Measurements from ENCODE around the gene GADL1. TPM values are rescaled to one million over a fixed set of nuclear protein-coding genes. Genes with fewer than 3 reads are reported as not detected.

The GADL1 gene
- polyA plus RNA-seq, 3 donors = not detected

- Mint-ChIP-seq H3K36me3 (peaks cover 36 to 38% of the 10 kb centered on the region in 2 donors), H3K27me3 (ENCODE audit: low read depth in 3 of 3) (no peaks in the 10 kb centered on the region), H3K27ac (no peak overlapping the region), H3K9me3 (peaks cover 0 to 7% (median 3%) of the 10 kb centered on the region in 7 donors), H3K4me1 (no peaks in the 10 kb centered on the region), H3K4me3 (no peak overlapping the region)
- Histone ChIP-seq H3K27me3 (ENCODE audit: control insufficient read depth in 2 of 2, insufficient read depth in 2 of 2, low read length in 2 of 2) (no peaks in the 10 kb centered on the region), H3K4me2 (replicated peaks; ENCODE audit: extremely low read depth, low read length, poor library complexity, severe bottlenecking) (no peak overlapping the region), H3K79me2 (ENCODE audit: insufficient read depth, low read length) (no peaks in the 10 kb centered on the region), H2AFZ (ENCODE audit: insufficient read depth, low read depth, low read length, poor library complexity, severe bottlenecking) (no peak overlapping the region), H3K36me3 (replicated peaks in 1 of 2; ENCODE audit: control insufficient read depth in 1 of 2, insufficient read depth in 2 of 2, low read length in 2 of 2) (peaks cover 15 to 42% of the 10 kb centered on the region in 2 donors), H3K4me3 (replicated peaks in 1 of 3; ENCODE audit: low read depth in 2 of 3, low read length in 3 of 3) (no peak overlapping the region), H3K27ac (ENCODE audit: low read depth in 1 of 2, low read length in 2 of 2) (no peak overlapping the region), H3K4me1 (ENCODE audit: control insufficient read depth in 1 of 2, insufficient read depth in 2 of 2, low read length in 2 of 2) (no peaks in the 10 kb centered on the region), H3K9me3 (replicated peaks in 1 of 2; ENCODE audit: control insufficient read depth in 1 of 2, insufficient read depth in 1 of 2, low read length in 2 of 2) (no peaks in the 10 kb centered on the region), H4K20me1 (ENCODE audit: insufficient read depth, low read length) (peaks cover 40% of the 10 kb centered on the region), H3K9ac (ENCODE audit: insufficient read depth, low read length, poor library complexity, severe bottlenecking) (no peak overlapping the region)
- intact Hi-C loops (cut with micrococcal nuclease) = loop anchor here (10.0 kb wide), 1 partner anchor 685 kb away; no protein-coding TSS in a partner anchor
- no peak for TF ChIP-seq CTCF (IDR thresholded peaks at IDR 0.05)
- WGBS (ENCODE audit: insufficient coverage) = no CpG with 5 or more reads among the region's 4 CpGs
- no peak for DNase-seq
Observed at GRCh38 chr3:30699927-30700326, 194.5 kb downstream of the GADL1 start.

GRCh38 chr3:30698549-30698948 lies 195.9 kb downstream of the GADL1 start:
- WGBS (ENCODE audit: insufficient coverage) = no CpG with 5 or more reads among the region's 2 CpGs

More at GRCh38 chr3:30698549-30698948, 195.9 kb downstream of the GADL1 start:
- peaks cover 53% of the 10 kb centered on the region for H4K20me1 ChIP-seq (ENCODE audit: insufficient read depth, low read length)
- peaks cover 29 to 56% of the 10 kb centered on the region in 2 donors for H3K36me3 ChIP-seq (replicated peaks in 1 of 2; ENCODE audit: control insufficient read depth in 1 of 2, insufficient read depth in 2 of 2, low read length in 2 of 2)
- H3K9me3 ChIP-seq (replicated peaks in 1 of 2; ENCODE audit: control insufficient read depth in 1 of 2, insufficient read depth in 1 of 2, low read length in 2 of 2) = no peaks in the 10 kb centered on the region
- H3K4me3 Mint-ChIP-seq = no peak overlapping the region
- no peaks in the 10 kb centered on the region for H3K27me3 Mint-ChIP-seq (ENCODE audit: low read depth in 3 of 3)
- H3K4me1 Mint-ChIP-seq = no peaks in the 10 kb centered on the region
- H3K79me2 ChIP-seq (ENCODE audit: insufficient read depth, low read length) = no peaks in the 10 kb centered on the region
- H3K9ac ChIP-seq (ENCODE audit: insufficient read depth, low read length, poor library complexity, severe bottlenecking) = no peak overlapping the region
- no peaks in the 10 kb centered on the region for H3K4me1 ChIP-seq (ENCODE audit: control insufficient read depth in 1 of 2, insufficient read depth in 2 of 2, low read length in 2 of 2)
- TF ChIP-seq CTCF (IDR thresholded peaks at IDR 0.05) = no peak
- no peak overlapping the region for H3K27ac ChIP-seq (ENCODE audit: low read depth in 1 of 2, low read length in 2 of 2)
- no peak overlapping the region for H2AFZ ChIP-seq (ENCODE audit: insufficient read depth, low read depth, low read length, poor library complexity, severe bottlenecking)
- no peaks in the 10 kb centered on the region for H3K27me3 ChIP-seq (ENCODE audit: control insufficient read depth in 2 of 2, insufficient read depth in 2 of 2, low read length in 2 of 2)
- H3K27ac Mint-ChIP-seq = no peak overlapping the region
- DNase-seq = no peak
- no peak overlapping the region for H3K4me3 ChIP-seq (replicated peaks in 1 of 3; ENCODE audit: low read depth in 2 of 3, low read length in 3 of 3)
- peaks cover 0 to 7% (median 3%) of the 10 kb centered on the region in 7 donors for H3K9me3 Mint-ChIP-seq
- no peak overlapping the region for H3K4me2 ChIP-seq (replicated peaks; ENCODE audit: extremely low read depth, low read length, poor library complexity, severe bottlenecking)
- intact Hi-C loops (cut with micrococcal nuclease) = loop anchor here (10.0 kb wide), 1 partner anchor 684 kb away; no protein-coding TSS in a partner anchor
- H3K36me3 Mint-ChIP-seq = peaks cover 45 to 51% of the 10 kb centered on the region in 2 donors

Measured in CD14-positive monocyte (primary cell).